ENCODE measurements around the gene MAMDC4. TPM values are rescaled to one million over a fixed set of nuclear protein-coding genes. Genes with fewer than 3 reads are reported as not detected.

The MAMDC4 gene
- total RNA-seq, 1 donor from 2014 or later: 20.6 TPM

DNA sequence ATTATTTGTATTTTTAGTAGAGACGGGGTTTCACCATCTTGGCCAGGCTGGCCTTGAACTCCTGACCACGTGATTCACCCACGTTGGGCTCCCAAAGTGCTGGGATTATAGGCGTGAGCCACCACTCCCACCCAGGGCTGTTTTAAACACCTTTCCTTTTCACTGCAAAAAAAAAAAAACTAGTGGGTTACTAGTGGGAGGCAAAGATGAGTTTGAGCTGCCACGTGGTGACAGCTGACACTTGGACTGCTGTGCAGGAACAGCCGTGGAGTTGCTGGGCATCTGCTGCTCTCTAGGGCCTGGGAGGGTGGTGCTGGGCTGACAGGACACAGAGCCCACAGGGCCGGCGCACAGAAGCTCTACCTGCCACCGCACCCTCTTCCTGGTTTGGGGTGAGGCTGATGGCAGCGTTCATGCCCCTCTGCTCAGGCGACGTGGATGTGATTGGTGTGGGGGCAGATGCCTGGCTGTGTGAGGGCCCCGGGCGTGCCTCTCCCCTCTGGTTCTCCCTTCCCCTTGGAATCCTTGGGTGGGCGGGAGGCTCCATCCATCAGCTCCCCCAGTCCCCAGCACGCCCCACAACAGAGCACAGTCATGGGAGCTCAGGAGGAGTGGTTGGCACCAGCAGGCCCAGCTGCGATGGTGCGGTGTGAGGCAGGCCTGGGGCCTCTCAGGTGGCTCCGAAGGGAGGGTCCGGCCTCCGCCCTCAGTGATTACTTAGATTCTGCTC lies 27.5 kb upstream of the MAMDC4 start:
- no peak for DNase-seq (ENCODE audit: low read depth, low spot score)
- no peak overlapping the region for H3K4me3 Mint-ChIP-seq
- TF ChIP-seq, protein P1, sequence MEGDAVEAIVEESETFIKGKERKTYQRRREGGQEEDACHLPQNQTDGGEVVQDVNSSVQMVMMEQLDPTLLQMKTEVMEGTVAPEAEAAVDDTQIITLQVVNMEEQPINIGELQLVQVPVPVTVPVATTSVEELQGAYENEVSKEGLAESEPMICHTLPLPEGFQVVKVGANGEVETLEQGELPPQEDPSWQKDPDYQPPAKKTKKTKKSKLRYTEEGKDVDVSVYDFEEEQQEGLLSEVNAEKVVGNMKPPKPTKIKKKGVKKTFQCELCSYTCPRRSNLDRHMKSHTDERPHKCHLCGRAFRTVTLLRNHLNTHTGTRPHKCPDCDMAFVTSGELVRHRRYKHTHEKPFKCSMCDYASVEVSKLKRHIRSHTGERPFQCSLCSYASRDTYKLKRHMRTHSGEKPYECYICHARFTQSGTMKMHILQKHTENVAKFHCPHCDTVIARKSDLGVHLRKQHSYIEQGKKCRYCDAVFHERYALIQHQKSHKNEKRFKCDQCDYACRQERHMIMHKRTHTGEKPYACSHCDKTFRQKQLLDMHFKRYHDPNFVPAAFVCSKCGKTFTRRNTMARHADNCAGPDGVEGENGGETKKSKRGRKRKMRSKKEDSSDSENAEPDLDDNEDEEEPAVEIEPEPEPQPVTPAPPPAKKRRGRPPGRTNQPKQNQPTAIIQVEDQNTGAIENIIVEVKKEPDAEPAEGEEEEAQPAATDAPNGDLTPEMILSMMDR (conservative IDR thresholded peaks at IDR 0.05): no peak
- H3K27me3 Mint-ChIP-seq (ENCODE audit: low read depth): no peaks in the 10 kb centered on the region
- peaks cover 4% of the 10 kb centered on the region for H3K36me3 Mint-ChIP-seq (ENCODE audit: low read depth)
- no peak overlapping the region for H3K27ac Mint-ChIP-seq (ENCODE audit: unreplicated experiment)
- H3K4me1 Mint-ChIP-seq: peaks cover 8% of the 10 kb centered on the region
- H3K9me3 Mint-ChIP-seq: no peaks in the 10 kb centered on the region

DNA sequence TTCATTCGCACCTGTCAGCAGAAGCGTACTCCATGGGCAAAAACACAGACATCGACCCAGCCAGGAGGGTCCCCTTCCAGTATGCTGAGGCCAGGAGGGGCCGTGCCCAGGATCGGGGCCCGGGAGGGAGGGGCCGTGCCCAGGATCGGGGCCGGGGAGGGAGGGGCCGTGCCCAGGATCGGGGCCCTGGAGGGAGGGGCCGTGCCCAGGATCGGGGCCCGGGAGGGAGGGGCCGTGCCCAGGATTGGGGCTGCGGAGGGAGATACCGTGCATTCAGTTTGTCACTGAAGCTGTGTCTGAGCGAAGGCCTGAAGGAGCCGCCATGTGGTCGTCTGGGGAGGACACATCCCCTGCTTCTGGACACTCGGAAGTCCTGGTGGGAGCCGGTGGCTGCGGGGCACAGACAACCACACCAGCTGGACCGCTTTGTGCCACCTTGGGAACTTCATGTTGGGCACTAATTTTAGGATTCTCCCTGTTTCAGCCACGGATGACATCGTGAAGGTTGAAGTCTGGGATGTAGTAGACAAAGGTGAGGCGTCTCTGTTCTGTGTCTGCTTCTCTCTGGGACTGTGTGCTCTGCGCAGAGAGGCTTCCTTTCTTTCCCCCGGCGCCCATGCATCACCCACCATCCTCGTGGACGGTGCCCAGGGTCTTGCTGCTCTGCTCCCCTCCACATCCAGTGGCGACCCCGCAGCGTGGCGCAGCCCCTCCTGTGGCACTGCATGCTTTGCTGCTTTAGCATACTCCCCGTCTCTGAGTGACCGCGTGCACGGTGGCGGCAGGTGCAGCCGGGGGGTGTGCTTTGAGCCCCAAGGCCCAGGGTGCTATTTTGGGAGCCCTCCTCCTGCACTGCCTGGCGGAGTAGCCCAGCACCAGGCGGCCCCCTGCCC lies 26.6 kb upstream of the MAMDC4 start:
- no peak for DNase-seq (ENCODE audit: low read depth, low spot score)
- H3K27me3 Mint-ChIP-seq (ENCODE audit: low read depth): no peaks in the 10 kb centered on the region
- H3K9me3 Mint-ChIP-seq: no peaks in the 10 kb centered on the region
- H3K36me3 Mint-ChIP-seq (ENCODE audit: low read depth): peaks cover 4% of the 10 kb centered on the region
- no peak overlapping the region for H3K27ac Mint-ChIP-seq (ENCODE audit: unreplicated experiment)
- H3K4me1 Mint-ChIP-seq: peaks cover 6% of the 10 kb centered on the region
- no peak overlapping the region for H3K4me3 Mint-ChIP-seq
- TF ChIP-seq, protein P1 (conservative IDR thresholded peaks at IDR 0.05): no peak

DNA sequence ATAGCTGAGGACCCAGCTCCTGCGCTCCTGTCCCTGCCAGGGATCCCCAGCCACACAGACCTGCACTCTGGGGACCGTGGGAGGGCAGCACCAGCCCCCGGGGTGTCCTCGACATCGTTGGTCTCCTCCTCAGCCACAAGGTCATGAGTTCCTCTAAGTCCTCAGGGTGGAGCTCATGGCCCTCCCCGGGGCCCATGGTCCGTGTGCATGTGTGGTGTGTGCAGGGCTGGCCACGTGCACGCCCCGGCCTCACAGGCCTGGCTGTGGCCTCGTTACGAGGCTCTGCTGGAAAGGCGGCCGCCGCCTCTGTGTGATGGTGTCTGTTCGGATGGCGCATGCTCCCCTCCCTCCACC lies 26.0 kb upstream of the MAMDC4 start:
- no peak for DNase-seq (ENCODE audit: low read depth, low spot score)
- Mint-ChIP-seq H3K27me3 (ENCODE audit: low read depth) (no peaks in the 10 kb centered on the region), H3K4me1 (peaks cover under 1% of the 10 kb centered on the region), H3K36me3 (ENCODE audit: low read depth) (no peaks in the 10 kb centered on the region), H3K4me3 (no peak overlapping the region), H3K9me3 (no peaks in the 10 kb centered on the region), H3K27ac (ENCODE audit: unreplicated experiment) (no peak overlapping the region)
- TF ChIP-seq, protein P1 (conservative IDR thresholded peaks at IDR 0.05): no peak

DNA sequence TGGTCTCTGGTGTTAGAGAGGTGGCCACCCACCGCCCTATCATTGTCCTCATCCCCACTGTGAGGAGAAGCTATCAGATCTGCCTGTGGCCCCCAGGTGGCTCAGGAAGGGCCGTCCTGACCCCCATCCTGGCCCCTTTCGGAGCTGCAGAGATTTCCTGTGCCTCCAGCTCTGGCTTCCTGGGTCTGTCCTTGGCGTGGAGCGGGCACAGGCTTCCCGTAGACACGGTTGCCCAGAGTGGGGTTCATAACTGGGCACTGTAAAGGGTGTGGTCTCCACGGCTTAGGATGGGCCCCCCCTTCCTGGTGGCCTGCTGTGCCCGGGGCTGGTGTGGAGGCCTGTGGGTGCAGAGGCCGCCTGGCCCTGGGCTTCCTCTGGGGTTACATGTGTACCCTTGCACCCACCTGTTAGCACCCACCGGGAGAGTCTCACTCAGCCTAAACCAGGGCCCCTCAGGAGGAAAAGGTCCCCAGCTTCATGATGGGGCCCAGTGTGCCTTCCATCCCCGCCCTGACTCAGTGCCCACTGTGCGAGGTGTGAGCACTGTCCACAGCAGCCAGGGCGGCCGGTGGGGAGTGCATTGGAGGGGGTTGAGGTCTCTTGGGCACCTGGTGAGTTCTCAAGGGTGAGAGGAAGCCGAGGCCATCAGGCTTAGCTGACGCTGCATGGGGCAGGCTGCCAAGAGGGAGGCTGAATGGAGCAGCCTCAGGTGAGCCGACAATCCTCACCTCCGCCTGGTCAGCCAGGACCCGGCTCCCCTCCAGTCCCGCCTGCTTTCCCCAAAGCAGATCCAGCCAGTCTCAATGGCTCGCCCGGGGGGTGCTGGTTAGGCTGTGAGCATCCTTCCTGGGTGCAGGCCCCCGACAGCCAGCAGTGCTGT lies 25.2 kb upstream of the MAMDC4 start:
- Mint-ChIP-seq H3K9me3 (no peaks in the 10 kb centered on the region), H3K4me3 (no peak overlapping the region), H3K27me3 (ENCODE audit: low read depth) (no peaks in the 10 kb centered on the region), H3K36me3 (ENCODE audit: low read depth) (no peaks in the 10 kb centered on the region), H3K4me1 (no peaks in the 10 kb centered on the region), H3K27ac (ENCODE audit: unreplicated experiment) (no peak overlapping the region)
- no peak for DNase-seq (ENCODE audit: low read depth, low spot score)
- TF ChIP-seq, protein P1 (conservative IDR thresholded peaks at IDR 0.05): no peak

DNA sequence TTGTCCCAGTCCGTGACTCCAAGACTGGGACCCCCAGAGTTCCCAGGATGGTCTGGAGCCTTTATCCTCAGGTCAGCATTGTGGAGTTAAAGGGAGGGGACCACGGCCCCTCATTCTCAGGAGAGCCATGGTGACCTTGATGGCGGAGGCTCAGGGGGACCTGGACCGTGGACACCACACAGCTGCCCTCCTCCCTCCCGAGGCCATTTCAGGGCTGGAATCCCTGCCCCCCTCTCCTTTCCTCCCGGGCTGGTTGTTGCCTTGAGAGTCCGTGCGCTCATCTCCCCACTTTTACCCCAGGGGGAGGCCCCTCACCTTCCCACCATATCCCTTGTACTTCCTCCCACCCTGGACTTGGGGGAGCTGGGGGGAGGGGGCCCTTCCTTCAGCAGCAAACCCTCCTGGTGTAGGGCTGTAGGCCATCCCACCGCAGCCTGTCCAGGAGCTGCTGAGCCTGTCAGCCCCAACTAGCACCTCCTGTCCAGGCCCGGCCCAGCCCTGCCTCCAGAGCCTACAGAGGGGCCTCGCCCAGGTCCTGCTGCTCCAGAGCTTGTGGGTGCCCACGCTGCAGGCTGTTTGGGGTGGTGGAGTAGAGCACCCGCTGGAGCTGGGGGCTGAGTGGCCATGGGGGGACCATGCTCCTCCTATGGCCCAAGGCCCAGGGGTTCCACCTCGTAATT lies 24.2 kb upstream of the MAMDC4 start:
- Mint-ChIP-seq H3K27ac (ENCODE audit: unreplicated experiment) (no peak overlapping the region), H3K36me3 (ENCODE audit: low read depth) (no peaks in the 10 kb centered on the region)
- TF ChIP-seq, protein P1 (conservative IDR thresholded peaks at IDR 0.05): no peak

More for the DNA sequence above, 24.2 kb upstream of the MAMDC4 start:
- Mint-ChIP-seq H3K27me3 (ENCODE audit: low read depth) (no peaks in the 10 kb centered on the region), H3K9me3 (no peaks in the 10 kb centered on the region), H3K4me1 (no peaks in the 10 kb centered on the region), H3K4me3 (no peak overlapping the region)
- DNase-seq (ENCODE audit: low read depth, low spot score): no peak

Measured in neural crest cell (in vitro differentiated cells).